GM10266 (cell line): ENCODE measurements around the gene STIM1.

Source experiments
- DNase-seq: peaks from one replicate; pipeline ENCODE4 v3.0.0; 2012; ENCODE audit errors: extremely low spot score
- CTCF ChIP-seq: IDR thresholded peaks from 2 replicates; pipeline ENCODE4 v1.5.1; 2012; ENCODE audit warnings: mild to moderate bottlenecking, low read depth; ENCODE audit not compliant: control insufficient read depth, insufficient read depth; ENCODE audit errors: missing control alignments

STIM1 gene

GRCh38 chr11:4027746-4028145 is 172.3 kb downstream of the STIM1 start:
- DNase-seq, result no peak

DNA sequence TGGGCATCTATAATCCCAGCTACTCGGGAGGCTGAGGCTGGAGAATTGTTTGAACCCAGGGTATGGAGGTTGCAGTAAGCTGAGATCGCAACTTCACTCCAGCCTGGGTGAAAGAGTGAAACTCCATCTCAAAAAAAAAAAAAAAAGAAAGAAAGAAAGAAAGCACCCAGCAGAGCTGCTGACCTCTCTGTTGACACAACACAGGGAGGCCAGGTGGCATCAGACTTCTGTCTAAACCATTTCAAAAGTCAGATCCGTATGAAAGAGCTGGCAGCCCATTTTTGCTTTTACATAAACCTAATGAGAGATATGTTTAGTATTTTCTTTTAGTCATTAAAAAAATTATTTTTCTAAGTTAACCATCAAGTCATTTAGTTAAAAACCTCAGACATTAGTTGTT is 174.7 kb downstream of the STIM1 start:
- TF ChIP-seq CTCF, result no peak
- DNase-seq, result no peak

More at GRCh38 chr11:4027746-4028145, 172.3 kb downstream of the STIM1 start:
- no peak for TF ChIP-seq CTCF

DNA sequence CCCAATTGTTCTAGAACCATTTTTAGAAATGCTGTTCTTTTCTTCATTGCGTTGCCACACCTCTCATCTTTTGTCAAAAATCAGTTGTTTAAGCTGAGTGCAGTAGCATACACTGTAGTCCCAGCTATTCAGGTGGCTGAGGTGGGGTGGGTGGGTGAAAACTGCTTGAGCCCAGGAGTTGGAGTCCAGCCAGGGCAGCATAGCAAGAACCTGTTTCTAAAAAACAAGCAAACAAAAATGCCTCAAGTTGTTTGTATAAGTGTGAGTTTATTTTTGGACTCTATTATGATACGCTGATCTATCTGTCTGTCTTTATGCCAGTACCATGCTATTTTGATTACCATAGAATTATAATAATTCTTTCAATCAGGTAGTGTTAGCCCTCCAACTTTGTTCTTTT is 176.6 kb downstream of the STIM1 start:
- no peak for TF ChIP-seq CTCF
- DNase-seq, result no peak

DNA sequence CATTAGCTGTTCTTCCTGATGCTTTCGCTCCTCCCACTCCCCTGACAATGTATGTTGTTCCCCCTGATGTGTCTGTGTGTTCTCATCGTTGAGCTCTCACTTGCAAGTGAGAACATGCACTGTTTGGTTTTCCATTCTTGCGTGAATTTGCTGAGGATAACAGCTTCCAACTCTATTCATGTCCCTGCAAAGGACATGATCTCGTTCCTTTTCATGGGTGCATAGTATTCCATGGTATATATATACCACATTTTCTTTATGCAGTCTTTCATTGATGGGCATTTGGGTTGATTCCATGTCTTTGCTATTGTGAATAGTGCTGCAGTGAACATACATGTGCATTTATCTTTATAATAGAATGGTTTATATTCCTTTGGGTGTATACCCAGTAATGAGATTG is 180.5 kb downstream of the STIM1 start:
- no peak for DNase-seq
- no peak for TF ChIP-seq CTCF

- TF ChIP-seq CTCF, result no peak
- DNase-seq, result no peak
Observed at GRCh38 chr11:4039011-4039410, 183.5 kb downstream of the STIM1 start.

DNA sequence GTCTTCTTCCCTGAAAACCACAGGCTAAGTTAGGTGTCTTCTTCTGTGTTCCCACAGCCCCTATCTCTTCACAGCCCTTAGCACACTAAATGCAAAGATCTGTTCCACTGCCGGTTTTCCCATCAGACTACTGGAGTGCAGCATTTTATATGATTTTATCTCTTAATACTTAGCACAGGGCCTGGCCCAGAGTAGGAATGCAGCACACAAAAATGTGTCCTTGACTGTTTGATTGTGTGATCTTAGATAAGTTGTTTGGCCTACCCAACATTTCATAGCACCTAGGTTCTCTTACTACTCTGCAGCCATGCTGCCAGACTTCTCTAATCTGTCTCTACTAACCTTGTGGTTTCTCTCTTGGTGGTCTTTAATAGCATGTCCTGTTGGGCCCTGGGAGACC is 185.0 kb downstream of the STIM1 start:
- DNase-seq, result no peak
- no peak for TF ChIP-seq CTCF

DNA sequence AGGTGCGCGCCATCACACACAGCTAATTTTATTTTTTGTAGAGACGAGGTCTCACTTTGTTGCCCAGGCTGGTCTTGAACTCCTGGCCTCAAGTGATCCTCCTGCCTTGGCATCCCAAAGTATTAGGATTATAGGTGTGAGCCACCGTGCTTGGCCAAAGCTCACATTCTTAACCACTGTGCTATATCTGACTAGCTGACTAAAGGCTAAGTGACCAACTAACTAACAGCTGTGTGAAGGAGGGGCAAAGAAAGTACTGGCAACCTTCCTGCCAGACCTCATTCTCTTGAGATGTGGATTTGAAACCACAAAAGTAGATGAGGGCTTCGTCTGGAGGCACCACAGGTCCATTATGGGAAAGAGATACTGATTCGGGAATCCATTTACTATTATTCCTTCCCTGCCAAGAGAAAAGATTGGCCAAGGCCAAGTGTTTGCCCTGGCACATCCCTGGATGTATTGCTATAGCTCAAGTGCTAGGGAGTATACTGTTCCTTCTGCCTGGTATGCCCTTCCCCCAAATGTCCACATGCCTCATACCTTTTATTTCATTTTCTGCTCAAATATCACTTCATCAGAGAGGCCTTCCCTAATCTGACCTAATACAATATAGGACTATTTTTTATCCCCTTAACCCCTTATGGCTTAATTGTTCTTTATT is 186.4 kb downstream of the STIM1 start:
- no peak for DNase-seq
- no peak for TF ChIP-seq CTCF
